Measurements from ENCODE around the gene SSC5D. TPM values are rescaled to one million over a fixed set of nuclear protein-coding genes. Genes with fewer than 3 reads are reported as not detected.

Gene SSC5D
- total and polyA plus RNA-seq, 9 of the 15 experiments (the other 6 are each of a cell fraction or from before 2014, with no cell fraction given) = 0.04 to 0.71 (median 0.14) TPM; not detected in 2

DNA sequence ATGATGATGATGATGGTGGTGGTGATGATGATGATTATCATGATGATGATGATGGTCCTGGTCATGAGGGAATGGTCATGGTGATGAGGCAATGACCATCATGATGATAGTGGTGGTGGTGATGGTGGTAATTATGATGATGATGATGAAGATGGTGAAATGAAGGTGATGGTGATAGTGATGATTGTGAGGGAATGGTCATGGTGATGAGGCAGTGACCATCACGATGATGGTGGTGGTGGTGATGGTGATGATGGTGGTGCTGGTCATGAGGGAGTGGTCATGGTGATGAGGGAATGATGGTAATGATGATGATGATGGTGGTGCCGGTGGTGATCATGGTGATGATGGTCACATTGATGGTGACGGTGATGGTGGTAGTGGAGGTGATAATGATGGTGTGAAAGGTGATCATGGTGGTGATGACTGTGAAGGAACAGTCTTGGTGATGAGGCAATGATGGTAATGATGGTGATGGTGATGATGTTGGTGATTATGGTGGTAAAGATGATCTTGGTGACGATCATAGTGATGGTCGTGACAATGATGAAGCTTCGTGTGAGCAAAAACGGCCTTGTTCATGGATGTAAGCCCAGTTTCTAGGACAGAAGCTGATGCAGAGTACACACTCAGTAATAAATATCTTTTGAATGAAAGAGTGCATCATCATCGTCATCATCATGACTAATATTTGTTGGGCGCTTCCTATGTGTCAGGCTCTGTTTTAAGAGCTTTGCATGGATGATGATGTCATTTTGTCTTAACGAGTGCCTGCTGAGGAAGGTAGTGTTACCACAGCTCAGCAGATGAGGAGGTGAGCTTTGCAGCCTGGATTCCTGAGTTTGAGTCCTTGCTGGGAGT lies 31.4 kb downstream of the SSC5D start (continued):
- TF ChIP-seq, protein P1, sequence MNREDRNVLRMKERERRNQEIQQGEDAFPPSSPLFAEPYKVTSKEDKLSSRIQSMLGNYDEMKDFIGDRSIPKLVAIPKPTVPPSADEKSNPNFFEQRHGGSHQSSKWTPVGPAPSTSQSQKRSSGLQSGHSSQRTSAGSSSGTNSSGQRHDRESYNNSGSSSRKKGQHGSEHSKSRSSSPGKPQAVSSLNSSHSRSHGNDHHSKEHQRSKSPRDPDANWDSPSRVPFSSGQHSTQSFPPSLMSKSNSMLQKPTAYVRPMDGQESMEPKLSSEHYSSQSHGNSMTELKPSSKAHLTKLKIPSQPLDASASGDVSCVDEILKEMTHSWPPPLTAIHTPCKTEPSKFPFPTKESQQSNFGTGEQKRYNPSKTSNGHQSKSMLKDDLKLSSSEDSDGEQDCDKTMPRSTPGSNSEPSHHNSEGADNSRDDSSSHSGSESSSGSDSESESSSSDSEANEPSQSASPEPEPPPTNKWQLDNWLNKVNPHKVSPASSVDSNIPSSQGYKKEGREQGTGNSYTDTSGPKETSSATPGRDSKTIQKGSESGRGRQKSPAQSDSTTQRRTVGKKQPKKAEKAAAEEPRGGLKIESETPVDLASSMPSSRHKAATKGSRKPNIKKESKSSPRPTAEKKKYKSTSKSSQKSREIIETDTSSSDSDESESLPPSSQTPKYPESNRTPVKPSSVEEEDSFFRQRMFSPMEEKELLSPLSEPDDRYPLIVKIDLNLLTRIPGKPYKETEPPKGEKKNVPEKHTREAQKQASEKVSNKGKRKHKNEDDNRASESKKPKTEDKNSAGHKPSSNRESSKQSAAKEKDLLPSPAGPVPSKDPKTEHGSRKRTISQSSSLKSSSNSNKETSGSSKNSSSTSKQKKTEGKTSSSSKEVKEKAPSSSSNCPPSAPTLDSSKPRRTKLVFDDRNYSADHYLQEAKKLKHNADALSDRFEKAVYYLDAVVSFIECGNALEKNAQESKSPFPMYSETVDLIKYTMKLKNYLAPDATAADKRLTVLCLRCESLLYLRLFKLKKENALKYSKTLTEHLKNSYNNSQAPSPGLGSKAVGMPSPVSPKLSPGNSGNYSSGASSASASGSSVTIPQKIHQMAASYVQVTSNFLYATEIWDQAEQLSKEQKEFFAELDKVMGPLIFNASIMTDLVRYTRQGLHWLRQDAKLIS (CRISPR knock-in tag; IDR thresholded peaks at IDR 0.05) = no peak
- TF ChIP-seq, protein P2, sequence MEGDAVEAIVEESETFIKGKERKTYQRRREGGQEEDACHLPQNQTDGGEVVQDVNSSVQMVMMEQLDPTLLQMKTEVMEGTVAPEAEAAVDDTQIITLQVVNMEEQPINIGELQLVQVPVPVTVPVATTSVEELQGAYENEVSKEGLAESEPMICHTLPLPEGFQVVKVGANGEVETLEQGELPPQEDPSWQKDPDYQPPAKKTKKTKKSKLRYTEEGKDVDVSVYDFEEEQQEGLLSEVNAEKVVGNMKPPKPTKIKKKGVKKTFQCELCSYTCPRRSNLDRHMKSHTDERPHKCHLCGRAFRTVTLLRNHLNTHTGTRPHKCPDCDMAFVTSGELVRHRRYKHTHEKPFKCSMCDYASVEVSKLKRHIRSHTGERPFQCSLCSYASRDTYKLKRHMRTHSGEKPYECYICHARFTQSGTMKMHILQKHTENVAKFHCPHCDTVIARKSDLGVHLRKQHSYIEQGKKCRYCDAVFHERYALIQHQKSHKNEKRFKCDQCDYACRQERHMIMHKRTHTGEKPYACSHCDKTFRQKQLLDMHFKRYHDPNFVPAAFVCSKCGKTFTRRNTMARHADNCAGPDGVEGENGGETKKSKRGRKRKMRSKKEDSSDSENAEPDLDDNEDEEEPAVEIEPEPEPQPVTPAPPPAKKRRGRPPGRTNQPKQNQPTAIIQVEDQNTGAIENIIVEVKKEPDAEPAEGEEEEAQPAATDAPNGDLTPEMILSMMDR (IDR thresholded peaks at IDR 0.05 in 2 of 3, conservative IDR thresholded peaks at IDR 0.05 in 1 of 3; ENCODE audit: insufficient read depth in 2 of 3, low read depth in 1 of 3, low read length in 3 of 3) = no peak
- TF ChIP-seq RFX7 (CRISPR knock-in tag; IDR thresholded peaks at IDR 0.05) (no peak), NEUROD1 (IDR thresholded peaks at IDR 0.05; ENCODE audit: borderline replicate concordance, low read depth, low read length, partially characterized antibody) (no peak), CAMTA2 (CRISPR knock-in tag; conservative IDR thresholded peaks at IDR 0.05) (no peak), ZNF57 (CRISPR knock-in tag; IDR thresholded peaks at IDR 0.05) (no peak), NFXL1 (CRISPR knock-in tag; IDR thresholded peaks at IDR 0.05) (no peak), EZH2 (IDR thresholded peaks at IDR 0.05; ENCODE audit: borderline replicate concordance, low read depth, low read length) (no peak), CREB1 (IDR thresholded peaks at IDR 0.05) (peak; percentile 83), CREB1 (CRISPR knock-in tag; IDR thresholded peaks at IDR 0.05) (peak; percentile 67), ETV1 (tag; conservative IDR thresholded peaks at IDR 0.05; ENCODE audit: low read depth) (no peak)
- TF ChIP-seq, protein P3, sequence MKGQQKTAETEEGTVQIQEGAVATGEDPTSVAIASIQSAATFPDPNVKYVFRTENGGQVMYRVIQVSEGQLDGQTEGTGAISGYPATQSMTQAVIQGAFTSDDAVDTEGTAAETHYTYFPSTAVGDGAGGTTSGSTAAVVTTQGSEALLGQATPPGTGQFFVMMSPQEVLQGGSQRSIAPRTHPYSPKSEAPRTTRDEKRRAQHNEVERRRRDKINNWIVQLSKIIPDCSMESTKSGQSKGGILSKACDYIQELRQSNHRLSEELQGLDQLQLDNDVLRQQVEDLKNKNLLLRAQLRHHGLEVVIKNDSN (CRISPR knock-in tag; IDR thresholded peaks at IDR 0.05) = peak; percentile 21; the same call in 1 of the 2 replicates
